Measurements from ENCODE around the gene TNF. TPM values are rescaled to one million over a fixed set of nuclear protein-coding genes. Genes with fewer than 3 reads are reported as not detected.

Gene TNF
- total RNA-seq, 3 donors from 2014 or later (not counting 1 experiment from before 2014, with no cell fraction given): 24.2 to 60.8 (median 46.9) TPM

GRCh38 chr6:31559958-31560696, 15.2 kb upstream of the TNF start:
- Mint-ChIP-seq H3K4me1 (peaks cover 47 to 66% of the 10 kb centered on the region in 2 donors), H3K27me3 (ENCODE audit: low read depth in 2 of 2) (no peaks in the 10 kb centered on the region), H3K4me3 (peak overlapping the region; percentile 82), H3K9me3 (no peaks in the 10 kb centered on the region), H3K36me3 (no peaks in the 10 kb centered on the region), H3K27ac (peak overlapping the region; percentile 98)
- peak overlapping the region; percentile 0 for H3K4me3 ChIP-seq (ENCODE audit: low read length)
- H3K9me3 ChIP-seq (ENCODE audit: control insufficient read depth, insufficient read depth, low read length): no peaks in the 10 kb centered on the region
- intact Hi-C loops (cut with micrococcal nuclease): loop anchor here (1.0 to 5.0 kb wide), 4 partner anchors 8 to 102 kb away; partner anchors contain the start of genes C6orf47, GPANK1 and LTA
- DNase-seq (peak; percentile 66 to 75), ATAC-seq (peak; percentile 74 to 84 (median 76))
- peaks cover 69% of the 10 kb centered on the region for H3K4me1 ChIP-seq (ENCODE audit: control insufficient read depth, insufficient read depth, low read length)
- peak overlapping the region; percentile 90 for H3K27ac ChIP-seq (ENCODE audit: low read length)
- no peaks in the 10 kb centered on the region for H3K27me3 ChIP-seq (ENCODE audit: control insufficient read depth, insufficient read depth, low read length)
- no peaks in the 10 kb centered on the region for H3K36me3 ChIP-seq (ENCODE audit: control insufficient read depth, insufficient read depth, low read length)
- no peak for TF ChIP-seq CTCF (IDR thresholded peaks at IDR 0.05)
- WGBS (ENCODE audit: insufficient coverage): under 1% methylated on average over 7 of the region's 7 CpGs

- H3K36me3 Mint-ChIP-seq: no peaks in the 10 kb centered on the region
- intact Hi-C loops (cut with micrococcal nuclease): loop anchor here (1.0 to 2.0 kb wide), 2 partner anchors 8 to 20 kb away; no protein-coding TSS in a partner anchor
- H3K27ac ChIP-seq (ENCODE audit: low read length): peak overlapping the region; percentile 90
These were observed 14.7 kb upstream of the TNF start for GRCh38 chr6:31560697-31561058.

GRCh38 chr6:31567531-31568370, 7.6 kb upstream of the TNF start:
- H3K4me1 ChIP-seq (ENCODE audit: control insufficient read depth, insufficient read depth, low read length): peaks cover 62% of the 10 kb centered on the region

More at GRCh38 chr6:31560697-31561058, 14.7 kb upstream of the TNF start:
- Mint-ChIP-seq H3K27me3 (ENCODE audit: low read depth in 2 of 2) (no peaks in the 10 kb centered on the region), H3K9me3 (no peaks in the 10 kb centered on the region), H3K4me3 (peak overlapping the region; percentile 82), H3K4me1 (peaks cover 47 to 67% of the 10 kb centered on the region in 2 donors), H3K27ac (peak overlapping the region; percentile 98)
- no peak overlapping the region for H3K4me3 ChIP-seq (ENCODE audit: low read length)
- no peaks in the 10 kb centered on the region for H3K36me3 ChIP-seq (ENCODE audit: control insufficient read depth, insufficient read depth, low read length)
- DNase-seq (no peak), ATAC-seq (no peak)
- no peaks in the 10 kb centered on the region for H3K9me3 ChIP-seq (ENCODE audit: control insufficient read depth, insufficient read depth, low read length)
- no peaks in the 10 kb centered on the region for H3K27me3 ChIP-seq (ENCODE audit: control insufficient read depth, insufficient read depth, low read length)
- H3K4me1 ChIP-seq (ENCODE audit: control insufficient read depth, insufficient read depth, low read length): peaks cover 69% of the 10 kb centered on the region
- no peak for TF ChIP-seq CTCF (IDR thresholded peaks at IDR 0.05)

More at GRCh38 chr6:31567531-31568370, 7.6 kb upstream of the TNF start:
- DNase-seq (peak in 1 of 2 donors; percentile 60), ATAC-seq (peak; percentile 23 to 36 (median 31))
- H3K27me3 Mint-ChIP-seq (ENCODE audit: low read depth in 2 of 2): no peaks in the 10 kb centered on the region
- WGBS (ENCODE audit: insufficient coverage): 42% methylated on average over 9 of the region's 9 CpGs
- intact Hi-C loops (cut with micrococcal nuclease): loop anchor here (1.0 kb wide), 1 partner anchor 7 kb away; no protein-coding TSS in a partner anchor
- H3K36me3 Mint-ChIP-seq: no peaks in the 10 kb centered on the region
- Histone ChIP-seq H3K36me3 (ENCODE audit: control insufficient read depth, insufficient read depth, low read length) (no peaks in the 10 kb centered on the region), H3K4me3 (ENCODE audit: low read length) (no peak overlapping the region), H3K27me3 (ENCODE audit: control insufficient read depth, insufficient read depth, low read length) (no peaks in the 10 kb centered on the region), H3K27ac (ENCODE audit: low read length) (peak overlapping the region; percentile 75), H3K9me3 (ENCODE audit: control insufficient read depth, insufficient read depth, low read length) (no peaks in the 10 kb centered on the region)
- peak overlapping the region; percentile 78 for H3K4me3 Mint-ChIP-seq
- peaks cover 35 to 53% of the 10 kb centered on the region in 2 donors for H3K4me1 Mint-ChIP-seq
- peak overlapping the region; percentile 95 for H3K27ac Mint-ChIP-seq
- no peak for TF ChIP-seq CTCF (IDR thresholded peaks at IDR 0.05)
- H3K9me3 Mint-ChIP-seq: no peaks in the 10 kb centered on the region
